Kidney (tissue), 14 donors: ENCODE data around the gene ALB. TPM values are rescaled to one million over a fixed set of nuclear protein-coding genes. Genes with fewer than 3 reads are reported as not detected.

Source experiments
- DNase-seq, 5 donors: peaks; one replicate each; pipeline ENCODE4 v3.0.0-alpha.2; 2013 to 2020
- FAIRE-seq: peaks from 2 replicates; lab custom pipeline; 2012; peaks lifted over from hg19 to GRCh38; lab: Jason Lieb, UNC
- H3K27ac ChIP-seq, 2 donors: one replicate each; pipeline ENCODE4 v1.7.0; 2013; ENCODE audit warnings: low read depth in 2 of 2, low read length in 2 of 2, inconsistent platforms in 1 of 2
- H3K27me3 ChIP-seq: one replicate; pipeline ENCODE4 v1.7.1; 2013; ENCODE audit warnings: low read length, inconsistent platforms; ENCODE audit not compliant: control insufficient read depth, insufficient read depth
- H3K36me3 ChIP-seq, 3 donors: one replicate each; pipeline versions ENCODE4 v1.7.0 to v1.7.1; 2013; ENCODE audit warnings: low read length in 3 of 3, control low read depth in 1 of 3, inconsistent platforms in 1 of 3; ENCODE audit not compliant: insufficient read depth in 3 of 3, control insufficient read depth in 2 of 3
- H3K4me1 ChIP-seq, 3 donors: one replicate each; pipeline versions ENCODE4 v1.7.0 to v1.7.1; 2013; ENCODE audit warnings: low read length in 3 of 3, inconsistent platforms in 1 of 3, low read depth in 1 of 3; ENCODE audit not compliant: control insufficient read depth in 2 of 3, insufficient read depth in 2 of 3
- H3K4me3 ChIP-seq, 3 donors: one replicate each; pipeline versions ENCODE4 v1.7.0 to v1.8.1; 2013; ENCODE audit warnings: low read length in 3 of 3, control low read depth in 1 of 3, inconsistent platforms in 1 of 3
- H3K9ac ChIP-seq, 3 donors: one replicate each; pipeline versions ENCODE4 v1.7.0 to v1.7.1; 2013; ENCODE audit warnings: low read length in 3 of 3, control low read depth in 1 of 3, inconsistent platforms in 1 of 3
- H3K9me3 ChIP-seq, 3 donors: one replicate each; pipeline versions ENCODE4 v1.7.0 to v1.7.1; 2013; ENCODE audit warnings: low read length in 3 of 3, control low read depth in 1 of 3, inconsistent platforms in 1 of 3; ENCODE audit not compliant: control insufficient read depth in 2 of 3, insufficient read depth in 1 of 3
- intact Hi-C: fragments of 100-400 bp; cut with DNase I; formaldehyde crosslinking; loops from one replicate; pipeline ENCODE4 v1.11.1; 2022
- polyA plus RNA-seq: library from polyadenylated mRNA; stranded (reverse); fragments of 350-450 nt; fragmentation: Illumina TruSeq; extraction: RNeasy Lipid Tissue Mini Kit (QIAGEN cat#74804); gene quantifications from one replicate; pipeline ENCODE4 v1.2.3, GENCODE V29; 2014; ENCODE audit warnings: low read depth, low replicate concordance; ENCODE audit not compliant: insufficient read depth
- total RNA-seq: library from RNA; stranded (reverse); fragmentation: NEBNext Ultra II Directional; extraction: Animal tissue kit (Norgen Biotek cat#: 25700); gene quantifications from one replicate; pipeline ENCODE4 v1.2.1, GENCODE V29; 2021
- TF ChIP-seq, protein P1 (sequence below): IDR thresholded peaks from 3 replicates; pipeline ENCODE4 v1.5.1; 2012; ENCODE audit warnings: mild to moderate bottlenecking, moderate library complexity, borderline replicate concordance; ENCODE audit not compliant: insufficient read depth; ENCODE audit errors: extremely low read depth
- donor health status: control.
- donor health status: control.
- donor health status: control.
- donor health status: control.
- donor health status: control.
- donor health status: DM: yes; HTN: yes; CAD: no.
- donor health status: Normal renal cell carcinoma (clear cell type).

Gene ALB
- total and polyA plus RNA-seq, 2 donors from 2014 or later: 0.19 to 172 TPM

DNA sequence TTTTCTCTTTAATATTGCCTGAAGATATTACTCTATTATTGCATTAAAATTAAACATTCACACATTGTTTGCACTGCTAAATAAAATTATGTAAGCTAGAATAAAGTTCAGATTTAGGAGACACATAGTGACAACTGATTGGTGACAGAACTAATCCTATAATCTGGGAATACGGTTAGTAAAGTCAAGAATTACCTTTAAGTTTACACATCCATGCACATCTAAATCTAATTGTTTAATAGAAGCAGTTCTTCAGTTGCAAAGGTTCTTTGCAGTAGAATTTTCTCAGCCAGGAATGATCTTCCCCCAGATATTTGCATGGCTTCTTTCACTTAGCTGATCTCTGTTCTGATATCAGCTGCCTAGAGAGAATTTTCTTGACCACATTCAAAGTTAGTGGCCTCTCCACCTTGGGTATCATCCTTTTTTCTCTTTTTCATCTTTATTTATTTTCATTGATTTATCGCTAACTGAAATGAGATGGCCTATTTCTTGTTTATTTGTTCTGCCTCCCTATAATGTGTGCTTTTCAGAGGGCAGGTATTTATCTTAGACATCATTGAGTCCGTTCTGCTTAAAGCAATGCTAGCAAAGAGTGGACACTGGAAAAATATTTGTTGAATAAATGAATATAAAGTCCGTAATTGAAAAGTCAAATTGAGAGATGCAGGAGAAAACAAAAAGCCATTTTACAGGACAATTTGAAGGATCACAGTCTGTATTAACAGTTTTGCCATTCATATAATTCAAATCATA lies 44.5 kb downstream of the ALB start:
- H3K4me1 ChIP-seq: peaks cover 0 to 5% (median 0%) of the 10 kb centered on the region in 3 donors
- TF ChIP-seq, protein P1, sequence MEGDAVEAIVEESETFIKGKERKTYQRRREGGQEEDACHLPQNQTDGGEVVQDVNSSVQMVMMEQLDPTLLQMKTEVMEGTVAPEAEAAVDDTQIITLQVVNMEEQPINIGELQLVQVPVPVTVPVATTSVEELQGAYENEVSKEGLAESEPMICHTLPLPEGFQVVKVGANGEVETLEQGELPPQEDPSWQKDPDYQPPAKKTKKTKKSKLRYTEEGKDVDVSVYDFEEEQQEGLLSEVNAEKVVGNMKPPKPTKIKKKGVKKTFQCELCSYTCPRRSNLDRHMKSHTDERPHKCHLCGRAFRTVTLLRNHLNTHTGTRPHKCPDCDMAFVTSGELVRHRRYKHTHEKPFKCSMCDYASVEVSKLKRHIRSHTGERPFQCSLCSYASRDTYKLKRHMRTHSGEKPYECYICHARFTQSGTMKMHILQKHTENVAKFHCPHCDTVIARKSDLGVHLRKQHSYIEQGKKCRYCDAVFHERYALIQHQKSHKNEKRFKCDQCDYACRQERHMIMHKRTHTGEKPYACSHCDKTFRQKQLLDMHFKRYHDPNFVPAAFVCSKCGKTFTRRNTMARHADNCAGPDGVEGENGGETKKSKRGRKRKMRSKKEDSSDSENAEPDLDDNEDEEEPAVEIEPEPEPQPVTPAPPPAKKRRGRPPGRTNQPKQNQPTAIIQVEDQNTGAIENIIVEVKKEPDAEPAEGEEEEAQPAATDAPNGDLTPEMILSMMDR: no peak
- no peaks in the 10 kb centered on the region for H3K36me3 ChIP-seq
- H3K9ac ChIP-seq: no peak overlapping the region
- H3K27me3 ChIP-seq: no peaks in the 10 kb centered on the region
- no peak overlapping the region for H3K4me3 ChIP-seq
- FAIRE-seq (no peak), DNase-seq (no peak)
- H3K27ac ChIP-seq: no peak overlapping the region
- intact Hi-C loops: no loop called here
- no peaks in the 10 kb centered on the region for H3K9me3 ChIP-seq

DNA sequence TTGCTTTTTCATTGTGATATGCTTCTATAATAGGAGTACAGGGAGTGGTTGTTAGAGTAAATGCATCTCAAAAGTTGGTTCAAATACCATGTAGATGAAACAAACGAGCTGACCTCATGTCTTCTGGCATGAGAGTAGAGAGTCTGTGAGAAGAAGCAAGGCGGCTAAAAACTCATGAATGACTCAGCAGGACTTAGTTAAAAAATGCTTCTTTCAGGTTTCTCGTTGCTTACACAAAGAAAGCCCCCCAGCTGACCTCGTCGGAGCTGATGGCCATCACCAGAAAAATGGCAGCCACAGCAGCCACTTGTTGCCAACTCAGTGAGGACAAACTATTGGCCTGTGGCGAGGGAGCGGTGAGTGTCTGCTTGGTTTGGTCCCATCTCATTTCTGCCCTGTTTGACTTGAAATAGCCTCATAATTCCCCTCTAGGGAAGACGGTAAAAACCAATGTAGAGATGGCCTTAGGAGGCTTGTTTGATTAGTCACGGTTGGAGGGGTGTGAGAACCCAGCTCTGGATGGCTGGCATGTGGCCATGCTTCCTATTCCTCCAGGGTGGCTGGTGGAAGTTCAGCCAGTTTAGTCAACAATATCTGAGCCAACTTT lies 46.4 kb downstream of the ALB start:
- H3K27ac ChIP-seq: no peak overlapping the region
- no peak overlapping the region for H3K4me3 ChIP-seq
- H3K36me3 ChIP-seq: no peaks in the 10 kb centered on the region
- DNase-seq: peak in 2 of 5 donors; percentile 25 to 64
- no peaks in the 10 kb centered on the region for H3K9me3 ChIP-seq
- intact Hi-C loops: no loop called here
- no peak overlapping the region for H3K9ac ChIP-seq
- TF ChIP-seq, protein P1: no peak
- peaks cover 0 to 5% (median 0%) of the 10 kb centered on the region in 3 donors for H3K4me1 ChIP-seq
- H3K27me3 ChIP-seq: no peaks in the 10 kb centered on the region
- no peak for FAIRE-seq

- TF ChIP-seq, protein P1: no peak
- Histone ChIP-seq H3K27ac (no peak overlapping the region), H3K9me3 (no peaks in the 10 kb centered on the region), H3K4me3 (no peak overlapping the region), H3K36me3 (no peaks in the 10 kb centered on the region), H3K4me1 (peaks cover 0 to 5% (median 0%) of the 10 kb centered on the region in 3 donors), H3K27me3 (no peaks in the 10 kb centered on the region), H3K9ac (no peak overlapping the region)
- intact Hi-C loops: no loop called here
- DNase-seq (no peak), FAIRE-seq (no peak)
Observed at GRCh38 chr4:73451404-73451803, 47.3 kb downstream of the ALB start.
